GM18505 (cell line): Measurements from ENCODE around the gene BCOR.
A peak's percentile ranks its signal among the peaks of the same experiment; 100 is the strongest.

Experiments used
- ATAC-seq: cut with Tn5 transposase; IDR thresholded peaks from one replicate; pipeline ENCODE4 v1.9.1; 2021; ENCODE audit not compliant: unreplicated experiment
- POLR2A ChIP-seq: IDR thresholded peaks from 4 replicates; pipeline ENCODE4 v1.6.1; 2011; ENCODE audit warnings: borderline replicate concordance; ENCODE audit not compliant: insufficient read depth, insufficient read length; ENCODE audit errors: extremely low read depth

Gene BCOR

GRCh38 chrX:40097504-40098263, at the start of gene BCOR:
Gene BCOR (minus strand): TSS chrX:40097958. CDS start chrX:40077929, 20,029 bp downstream.
- peak; percentile 83 for TF ChIP-seq POLR2A
- peak; percentile 23 for ATAC-seq

DNA sequence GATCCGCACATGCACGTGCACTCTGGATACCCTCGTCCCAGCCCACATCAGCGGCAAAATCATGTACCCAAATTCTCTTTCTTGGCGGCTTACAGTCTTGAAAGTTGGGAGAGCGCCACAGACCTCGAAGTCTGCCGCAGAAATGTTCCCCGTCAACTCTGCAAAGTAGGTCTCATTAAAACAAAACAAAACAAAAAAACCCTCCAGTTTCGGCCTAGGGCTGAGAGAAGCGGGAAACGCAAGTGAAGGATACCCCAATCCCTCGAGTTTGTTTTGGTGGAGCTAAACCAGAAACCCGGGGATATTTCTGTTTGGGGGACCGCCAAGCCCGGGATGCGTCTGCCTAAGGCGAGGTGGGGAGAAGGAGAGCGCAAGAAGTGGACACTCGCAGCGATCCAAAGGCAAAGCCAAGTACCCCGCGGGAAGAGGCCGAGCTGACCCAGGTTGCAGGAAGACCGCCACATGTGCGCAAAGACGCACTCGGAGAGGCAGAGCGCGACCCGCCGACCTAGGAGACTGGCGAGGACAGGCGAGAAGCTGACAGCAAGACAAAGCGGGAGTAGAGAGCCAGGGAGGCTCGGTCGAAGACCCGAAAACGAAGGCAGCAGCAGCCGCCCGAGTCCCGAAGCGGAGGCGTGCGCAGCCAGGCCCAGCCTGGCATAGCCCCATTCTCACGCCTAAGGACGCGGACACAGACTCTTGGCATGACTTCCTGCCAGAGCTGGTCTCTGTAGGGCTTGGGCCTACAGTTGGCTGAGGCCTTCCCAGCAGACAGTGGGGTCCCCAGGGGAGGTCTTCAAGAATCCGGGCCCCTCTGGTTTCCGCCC, 49.6 kb upstream of the BCOR start:
- ATAC-seq: no peak
- TF ChIP-seq POLR2A: no peak

GRCh38 chrX:40146262-40147125, 48.7 kb upstream of the BCOR start:
- TF ChIP-seq POLR2A: no peak
- ATAC-seq: no peak

DNA sequence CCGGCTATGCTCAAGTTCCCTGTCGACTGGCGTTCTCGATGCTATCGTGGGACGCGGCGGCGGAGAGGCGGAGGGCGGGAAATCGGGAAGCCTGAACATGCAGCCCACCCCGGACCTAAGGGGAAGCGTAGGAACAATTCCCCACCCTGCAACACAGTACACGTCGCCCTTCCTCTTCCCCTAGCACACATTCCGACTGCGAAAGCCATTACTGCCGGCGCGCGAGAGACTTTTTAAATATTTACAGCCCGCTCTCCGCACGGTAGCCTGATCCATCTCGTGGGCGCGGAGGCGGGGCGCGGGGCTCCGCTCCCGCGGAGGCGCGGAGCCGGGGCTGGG, 48.1 kb upstream of the BCOR start:
- no peak for TF ChIP-seq POLR2A
- no peak for ATAC-seq

DNA sequence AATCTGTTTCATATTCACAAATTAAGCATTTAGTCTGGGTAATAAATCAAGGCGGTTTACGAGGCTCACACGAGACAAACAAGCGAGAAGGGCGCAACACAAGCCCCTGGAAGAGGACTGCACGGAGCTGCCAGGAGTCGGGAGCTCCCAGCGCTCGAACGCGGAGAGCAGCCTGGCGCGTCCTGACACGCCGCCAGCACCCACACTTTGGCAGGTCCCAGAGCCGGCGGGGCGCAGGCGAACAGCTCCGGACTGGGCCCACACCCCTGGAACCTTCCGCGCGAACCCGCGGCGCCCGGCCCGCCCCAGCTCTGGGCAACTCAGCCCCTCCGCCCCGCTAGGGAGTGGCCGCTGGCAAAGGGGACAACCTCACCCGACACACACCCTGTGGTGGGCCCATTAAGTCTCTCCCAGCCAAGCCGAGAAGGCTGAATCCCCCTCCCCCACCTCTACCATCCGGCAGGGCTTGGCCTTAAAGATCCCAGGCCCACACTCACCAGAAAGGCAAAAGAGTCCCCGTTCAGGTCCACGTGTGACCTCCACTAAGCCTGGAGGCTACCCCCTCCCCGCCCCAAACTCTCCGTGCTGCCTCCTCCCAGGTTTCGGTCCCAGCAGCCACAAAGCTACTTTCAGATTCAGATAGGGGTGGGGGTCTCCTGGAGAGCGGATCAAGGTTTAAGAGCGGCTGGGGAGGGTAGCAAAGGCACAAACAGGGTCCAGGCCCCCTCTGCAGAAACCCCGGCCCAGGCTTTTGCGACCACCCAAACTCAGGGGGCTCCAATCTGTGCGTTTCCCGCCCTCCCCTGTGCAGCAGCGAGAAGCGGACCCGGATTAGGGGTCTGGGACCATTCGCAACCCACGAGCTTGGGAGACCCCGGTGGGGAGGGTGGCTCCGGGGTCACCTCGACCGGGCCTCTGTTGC, 47.5 kb upstream of the BCOR start:
- ATAC-seq: no peak
- TF ChIP-seq POLR2A: no peak

- ATAC-seq: no peak
- no peak for TF ChIP-seq POLR2A
Observed at GRCh38 chrX:40144576-40144975, 46.8 kb upstream of the BCOR start.

DNA sequence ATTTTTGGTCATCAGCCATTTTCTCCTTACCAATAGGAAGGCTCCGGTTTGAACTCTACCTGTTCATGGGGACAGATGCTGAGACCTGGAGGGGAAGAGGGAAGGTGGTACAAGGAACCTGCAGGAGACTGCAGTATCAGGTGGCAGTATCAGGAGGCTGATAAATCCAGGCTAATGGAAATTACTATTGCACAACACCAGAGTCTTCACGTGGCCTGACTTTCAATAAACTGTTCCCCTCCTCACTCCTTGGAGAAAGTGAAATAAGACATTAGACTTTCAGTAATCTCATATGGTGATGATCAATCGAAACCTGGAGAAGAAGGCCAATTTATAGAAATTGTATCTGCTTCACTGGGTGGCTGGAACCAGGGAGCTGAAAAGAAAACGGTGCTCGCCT, 46.2 kb upstream of the BCOR start:
- ATAC-seq: no peak
- TF ChIP-seq POLR2A: no peak

GRCh38 chrX:40143001-40143400, 45.2 kb upstream of the BCOR start:
- ATAC-seq: no peak
- TF ChIP-seq POLR2A: no peak

DNA sequence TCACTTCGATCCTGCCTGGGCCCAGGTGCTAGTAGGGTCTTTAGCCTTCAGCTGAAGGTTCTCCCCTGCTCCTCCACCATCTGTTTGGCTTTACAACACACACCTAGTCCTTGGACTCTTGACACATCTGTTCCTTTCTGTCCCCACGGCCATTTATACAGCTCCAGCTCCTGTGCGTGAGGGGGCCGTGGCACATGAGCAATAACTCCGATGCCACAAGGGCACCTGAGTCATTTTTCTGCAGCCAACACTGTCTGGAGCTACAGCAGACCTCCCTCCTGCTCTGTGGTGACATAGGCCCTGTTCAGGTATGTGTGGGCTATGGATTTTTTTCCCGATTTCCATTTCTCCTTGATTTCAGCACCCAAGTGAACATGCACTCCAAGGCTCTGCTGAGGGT, 44.7 kb upstream of the BCOR start:
- no peak for TF ChIP-seq POLR2A
- ATAC-seq: no peak

GRCh38 chrX:40140706-40141499, 43.1 kb upstream of the BCOR start:
- ATAC-seq: no peak
- TF ChIP-seq POLR2A: no peak

GRCh38 chrX:40132751-40133150, 35.0 kb upstream of the BCOR start:
- no peak for TF ChIP-seq POLR2A
- no peak for ATAC-seq
